Stomach (tissue), 9 donors: ENCODE results near the gene KCNJ18. TPM values are rescaled to one million over a fixed set of nuclear protein-coding genes. Genes with fewer than 3 reads are reported as not detected.
"Not testable (repeated sequence)": the region's sequence is repeated elsewhere in the genome, so short reads cannot be mapped to it uniquely, and the experiment has no call there.

Source experiments
- DNase-seq, 2 donors: peaks; one replicate each; pipeline versions ENCODE4 v3.0.0 to v3.0.0-alpha.2; 2013 to 2019
- H3K27ac ChIP-seq, 5 donors: fragments of 200-600 bp in 4 of 5; sonication (generic) in 4 of 5; one replicate each; pipeline ENCODE4 v1.5.1; 2013 to 2019; ENCODE audit warnings: mild to moderate bottlenecking in 1 of 5, moderate library complexity in 1 of 5
- H3K27me3 ChIP-seq, 3 donors: fragments of 200-600 bp; sonication (generic); one replicate each; pipeline ENCODE4 v1.5.1; 2017 to 2019; ENCODE audit warnings: mixed run types in 1 of 3
- H3K36me3 ChIP-seq, 4 donors: fragments of 200-600 bp; sonication (generic); 1 replicate in 3 of 4; 2 replicates in 1 of 4; pipeline ENCODE4 v1.5.1; 2016 to 2019
- H3K4me1 ChIP-seq, 4 donors: fragments of 200-600 bp; sonication (generic); one replicate each; pipeline ENCODE4 v1.5.1; 2016 to 2019
- H3K4me3 ChIP-seq, 4 donors: fragments of 200-600 bp; sonication (generic) in 3 of 4; one replicate each; pipeline ENCODE4 v1.5.1; 2016 to 2019; ENCODE audit warnings: mild to moderate bottlenecking in 1 of 4
- H3K9me3 ChIP-seq, 4 donors: fragments of 200-600 bp; sonication (generic); one replicate each; pipeline ENCODE4 v1.5.1; 2016 to 2019
- WGBS, 5 donors: extraction: QIAGEN DNeasy Blood & Tissue Kit in 3 of 5; methylation state at CpG; one replicate each; pipeline versions ENCODE4 v1.1.5 to v1.1.7; 2013 to 2018; 5-methylcytosine and 5-hydroxymethylcytosine counted together
- intact Hi-C: fragments of 100-400 bp; cut with DNase I; formaldehyde crosslinking; loops from one replicate; pipeline ENCODE4 v1.15.1; 2023; ENCODE audit warnings: low total_unique reads
- polyA plus RNA-seq, 3 donors: library from polyadenylated mRNA; stranded (reverse); fragments of 200-250 nt; gene quantifications; one replicate each; pipeline ENCODE4 v1.2.3, GENCODE V29; 2013
- total RNA-seq, 5 donors: library from RNA; depleted of rRNA; stranded (reverse); fragments of >200 nt; gene quantifications; one replicate each; pipeline versions ENCODE4 v1.1.0 to v1.2.3, GENCODE V29; 2014 to 2016
- donor health status: healthy with polysubstance abuse.
- donor health status: Bipolar disorder and iron deficiency.
- donor health status: healthy.

The KCNJ18 gene
- total and polyA plus RNA-seq, 8 donors = not detected

- H3K9me3 ChIP-seq, H3K36me3 ChIP-seq, H3K27ac ChIP-seq, H3K4me1 ChIP-seq, H3K4me3 ChIP-seq, H3K27me3 ChIP-seq, DNase-seq, intact Hi-C loops: not testable (repeated sequence)
- 73 to 99% (median 83%) methylated on average over 1 to 3 of the region's 3 CpGs for WGBS, 5 donors
These were observed 3.9 kb downstream of the KCNJ18 start for GRCh38 chr17:21696227-21696626.

- H3K36me3 ChIP-seq, H3K27ac ChIP-seq, H3K4me3 ChIP-seq, intact Hi-C loops, H3K4me1 ChIP-seq, DNase-seq, H3K27me3 ChIP-seq, H3K9me3 ChIP-seq: not testable (repeated sequence)
- 62 to 70% (median 64%) methylated on average over 6 to 7 of the region's 7 CpGs for WGBS, 5 donors
These were observed 4.7 kb downstream of the KCNJ18 start for GRCh38 chr17:21696842-21697507.

- H3K36me3 ChIP-seq, H3K9me3 ChIP-seq, H3K4me1 ChIP-seq, DNase-seq, H3K27me3 ChIP-seq, H3K4me3 ChIP-seq, H3K27ac ChIP-seq, intact Hi-C loops: not testable (repeated sequence)
- 7 to 38% (median 27%) methylated on average over 1 of the region's 1 CpG for WGBS, 5 donors
These were observed 5.2 kb downstream of the KCNJ18 start for GRCh38 chr17:21697508-21697860.

GRCh38 chr17:21698437-21699075, 6.2 kb downstream of the KCNJ18 start:
- DNase-seq, H3K4me3 ChIP-seq, H3K27me3 ChIP-seq, intact Hi-C loops, H3K9me3 ChIP-seq, H3K36me3 ChIP-seq, H3K27ac ChIP-seq, H3K4me1 ChIP-seq: not testable (repeated sequence)
- WGBS, 5 donors = 80 to 91% (median 85%) methylated on average over 10 to 20 of the region's 20 CpGs

- 36 to 61% (median 55%) methylated on average over 3 to 4 of the region's 4 CpGs for WGBS, 5 donors
- H3K27ac ChIP-seq, H3K27me3 ChIP-seq, H3K4me3 ChIP-seq, H3K9me3 ChIP-seq, H3K36me3 ChIP-seq, H3K4me1 ChIP-seq, intact Hi-C loops, DNase-seq: not testable (repeated sequence)
These were observed 6.8 kb downstream of the KCNJ18 start for GRCh38 chr17:21699124-21699523.

GRCh38 chr17:21699573-21700236, 7.4 kb downstream of the KCNJ18 start:
- WGBS, 5 donors = 50 to 80% (median 73%) methylated on average over 2 to 16 of the region's 16 CpGs
- H3K4me3 ChIP-seq, DNase-seq, H3K36me3 ChIP-seq, H3K9me3 ChIP-seq, H3K27ac ChIP-seq, H3K4me1 ChIP-seq, H3K27me3 ChIP-seq, intact Hi-C loops: not testable (repeated sequence)

- DNase-seq, H3K27ac ChIP-seq, intact Hi-C loops, H3K4me3 ChIP-seq, H3K9me3 ChIP-seq, H3K27me3 ChIP-seq, H3K4me1 ChIP-seq, H3K36me3 ChIP-seq: not testable (repeated sequence)
- WGBS, 5 donors = 20 to 90% (median 87%) methylated on average over 1 to 6 of the region's 6 CpGs
These were observed 8.8 kb downstream of the KCNJ18 start for GRCh38 chr17:21701090-21701489.

- intact Hi-C loops = not testable (repeated sequence)
These were observed 9.7 kb downstream of the KCNJ18 start for GRCh38 chr17:21702029-21702428.

GRCh38 chr17:21702521-21702920, 10.2 kb downstream of the KCNJ18 start:
- intact Hi-C loops, H3K36me3 ChIP-seq, H3K4me1 ChIP-seq, H3K4me3 ChIP-seq, H3K27me3 ChIP-seq, DNase-seq, H3K27ac ChIP-seq, H3K9me3 ChIP-seq: not testable (repeated sequence)
- WGBS, 5 donors = 70 to 88% (median 80%) methylated on average over 4 to 22 of the region's 22 CpGs

More at GRCh38 chr17:21702029-21702428, 9.7 kb downstream of the KCNJ18 start:
- H3K4me1 ChIP-seq, DNase-seq, H3K27ac ChIP-seq, H3K4me3 ChIP-seq, H3K9me3 ChIP-seq, H3K36me3 ChIP-seq, H3K27me3 ChIP-seq: not testable (repeated sequence)
- 66 to 84% (median 73%) methylated on average over 7 to 8 of the region's 8 CpGs for WGBS, 5 donors

- DNase-seq, H3K4me3 ChIP-seq, intact Hi-C loops, H3K9me3 ChIP-seq, H3K27ac ChIP-seq, H3K27me3 ChIP-seq, H3K4me1 ChIP-seq, H3K36me3 ChIP-seq: not testable (repeated sequence)
- WGBS, 5 donors = 87 to 90% (median 89%) methylated on average over 23 to 49 of the region's 51 CpGs; no CpG with 5 or more reads in 1 of the 5 donors
These were observed 10.8 kb downstream of the KCNJ18 start for GRCh38 chr17:21702940-21703640.

- intact Hi-C loops, H3K36me3 ChIP-seq, H3K4me1 ChIP-seq, H3K9me3 ChIP-seq, DNase-seq, H3K4me3 ChIP-seq, H3K27ac ChIP-seq, H3K27me3 ChIP-seq: not testable (repeated sequence)
- 82 to 85% (median 84%) methylated on average over 12 to 35 of the region's 35 CpGs for WGBS, 5 donors
These were observed 11.9 kb downstream of the KCNJ18 start for GRCh38 chr17:21703891-21704872.
